NCI-H2107 (cell line): Measurements from ENCODE around the gene TRPM5.

ENCODE experiments used
- DNase-seq: peaks from one replicate; lab custom pipeline; 2025; lab: John Stamatoyannopoulos, UW

The TRPM5 gene

GRCh38 chr11:2436013-2436520, 8.2 kb downstream of the TRPM5 start:
- DNase-seq = no peak

GRCh38 chr11:2435288-2436012, 8.9 kb downstream of the TRPM5 start:
- no peak for DNase-seq

DNA sequence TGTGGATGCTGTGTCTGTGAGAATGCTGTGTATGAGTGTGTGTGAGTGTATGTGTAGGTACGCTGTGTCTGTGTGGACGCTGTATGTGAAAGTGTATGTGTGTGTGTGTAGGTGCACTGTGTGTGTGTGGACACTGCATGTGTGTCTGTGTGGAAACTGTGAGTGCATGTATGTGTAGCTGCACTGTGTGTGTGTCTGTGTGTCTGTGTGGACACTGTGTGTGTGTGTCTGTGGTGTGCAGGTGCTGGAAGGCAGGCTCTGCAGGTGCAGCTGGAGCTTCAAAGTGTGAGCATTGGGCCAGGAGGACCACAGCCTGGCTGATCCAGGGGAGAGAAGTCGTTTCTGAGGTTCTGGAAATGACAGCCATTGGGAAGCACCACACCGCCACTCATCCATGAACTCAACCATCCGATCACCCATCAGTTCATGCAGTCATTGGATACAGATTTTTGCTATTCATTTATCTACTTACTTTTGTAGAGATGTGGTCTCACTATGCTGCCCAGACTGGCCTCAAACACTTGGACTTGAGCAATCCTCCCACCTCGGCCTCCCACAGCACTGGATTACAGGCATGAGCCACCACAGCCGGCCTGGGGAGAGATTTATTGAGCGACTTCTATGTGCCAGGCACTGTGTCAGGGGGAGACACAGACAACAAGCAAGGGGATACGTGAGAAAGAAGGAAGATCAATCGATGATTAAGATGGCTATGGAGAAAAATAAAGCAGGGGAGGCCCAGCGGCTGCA, 9.6 kb downstream of the TRPM5 start:
- no peak for DNase-seq

- no peak for DNase-seq
Measured at GRCh38 chr11:2434008-2434407, 10.3 kb downstream of the TRPM5 start.

- DNase-seq = no peak
Measured at GRCh38 chr11:2433106-2433925, 11.0 kb downstream of the TRPM5 start.

- no peak for DNase-seq
Measured at GRCh38 chr11:2432628-2433071, 11.7 kb downstream of the TRPM5 start.

GRCh38 chr11:2432171-2432621, 12.1 kb downstream of the TRPM5 start:
- DNase-seq = no peak

- no peak for DNase-seq
Measured at GRCh38 chr11:2431395-2431794, 12.9 kb downstream of the TRPM5 start.

DNA sequence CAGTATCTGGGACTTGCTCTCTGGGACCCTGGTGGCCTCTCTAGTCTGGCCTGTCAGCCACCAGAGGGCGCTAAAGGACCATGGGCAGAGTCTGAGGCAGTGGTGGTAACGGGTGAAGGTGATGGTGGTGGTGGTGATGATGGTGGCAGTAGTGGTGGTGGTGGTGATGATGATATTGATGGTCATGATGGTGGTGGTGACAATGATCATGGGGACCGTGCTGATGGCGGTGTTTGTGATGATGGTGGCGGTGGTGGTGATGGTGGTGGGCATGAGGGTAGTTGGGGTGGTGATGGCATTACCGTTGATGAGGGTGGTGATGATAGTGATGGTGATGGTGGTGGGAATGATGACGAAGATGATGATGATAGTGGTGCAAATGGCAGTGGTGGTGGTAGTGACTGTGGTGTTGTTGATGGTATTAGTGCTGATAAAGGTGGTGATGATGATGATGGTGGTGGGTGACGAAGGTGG, 16.0 kb downstream of the TRPM5 start:
- peak; percentile 40 for DNase-seq

DNA sequence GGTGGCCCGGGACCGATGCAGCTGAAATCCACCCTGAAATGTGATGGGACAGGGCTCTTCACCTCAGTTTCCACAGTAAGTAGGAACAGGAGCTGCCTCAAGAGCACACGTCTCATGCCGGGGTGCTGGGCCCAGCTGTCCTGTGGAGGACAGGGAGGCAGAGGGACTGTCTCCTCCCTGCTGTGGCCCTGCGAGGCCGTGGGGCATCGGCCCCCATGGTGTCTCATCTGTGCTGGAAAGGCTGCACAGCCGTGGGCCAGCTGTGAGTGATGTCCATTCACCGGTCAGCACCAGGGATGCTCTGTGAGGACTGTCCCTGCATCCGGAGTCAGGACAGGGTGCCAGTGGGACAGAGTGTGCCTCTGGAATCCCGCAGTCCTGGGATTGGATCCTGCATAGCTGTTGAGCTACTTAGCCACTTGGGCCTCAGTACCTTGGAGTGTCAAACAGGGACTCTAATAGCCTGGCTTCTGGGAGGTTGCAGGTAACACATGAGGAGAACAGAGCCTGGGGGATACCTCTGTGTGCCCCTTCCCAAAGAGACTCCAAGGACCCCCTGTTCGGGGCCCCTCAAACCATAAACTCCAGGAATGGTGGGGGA, 16.5 kb downstream of the TRPM5 start:
- no peak for DNase-seq

GRCh38 chr11:2426826-2427521, 17.3 kb downstream of the TRPM5 start:
- no peak for DNase-seq

GRCh38 chr11:2426221-2426620, 18.1 kb downstream of the TRPM5 start:
- no peak for DNase-seq

GRCh38 chr11:2425506-2425905, 18.8 kb downstream of the TRPM5 start:
- no peak for DNase-seq

- no peak for DNase-seq
Measured at GRCh38 chr11:2424811-2425495, 19.4 kb downstream of the TRPM5 start.

- DNase-seq = no peak
Measured at GRCh38 chr11:2423157-2424025, 20.9 kb downstream of the TRPM5 start.

DNA sequence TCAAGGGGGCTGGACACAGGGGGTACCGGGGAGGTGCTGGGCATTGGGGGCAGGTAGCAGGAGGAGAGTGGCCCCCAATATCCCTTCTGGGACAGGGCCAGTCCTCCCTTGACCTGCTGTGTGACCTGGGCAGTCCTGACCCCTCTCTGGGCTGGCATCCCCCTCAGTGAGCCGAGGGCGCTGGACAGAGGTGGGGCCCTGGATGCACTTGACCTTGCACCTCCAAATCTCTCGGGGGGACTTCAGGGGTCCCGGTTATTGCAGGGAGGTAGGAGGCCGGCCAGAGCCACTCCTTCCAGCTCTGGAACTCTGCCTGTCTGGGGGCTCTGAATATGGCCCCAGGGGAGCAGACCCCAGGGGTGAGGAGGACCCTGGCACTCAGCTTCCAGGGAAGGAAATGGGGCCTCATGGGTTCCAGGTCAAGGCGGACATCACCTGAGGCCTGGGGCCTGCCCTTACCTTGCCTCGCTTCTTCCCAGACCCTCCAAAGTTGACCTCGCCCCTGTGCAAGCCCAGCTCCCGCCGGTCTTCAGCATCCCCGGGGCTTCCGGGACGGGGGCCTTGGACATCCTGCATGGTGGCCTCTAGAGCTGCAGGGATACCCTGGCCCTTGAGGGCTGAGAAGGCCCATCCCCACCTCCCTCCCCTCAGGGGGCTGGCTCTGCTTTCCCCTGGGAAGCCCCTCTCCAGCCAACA, 21.7 kb downstream of the TRPM5 start:
- no peak for DNase-seq

GRCh38 chr11:2421996-2422395, 22.3 kb downstream of the TRPM5 start:
- no peak for DNase-seq

DNA sequence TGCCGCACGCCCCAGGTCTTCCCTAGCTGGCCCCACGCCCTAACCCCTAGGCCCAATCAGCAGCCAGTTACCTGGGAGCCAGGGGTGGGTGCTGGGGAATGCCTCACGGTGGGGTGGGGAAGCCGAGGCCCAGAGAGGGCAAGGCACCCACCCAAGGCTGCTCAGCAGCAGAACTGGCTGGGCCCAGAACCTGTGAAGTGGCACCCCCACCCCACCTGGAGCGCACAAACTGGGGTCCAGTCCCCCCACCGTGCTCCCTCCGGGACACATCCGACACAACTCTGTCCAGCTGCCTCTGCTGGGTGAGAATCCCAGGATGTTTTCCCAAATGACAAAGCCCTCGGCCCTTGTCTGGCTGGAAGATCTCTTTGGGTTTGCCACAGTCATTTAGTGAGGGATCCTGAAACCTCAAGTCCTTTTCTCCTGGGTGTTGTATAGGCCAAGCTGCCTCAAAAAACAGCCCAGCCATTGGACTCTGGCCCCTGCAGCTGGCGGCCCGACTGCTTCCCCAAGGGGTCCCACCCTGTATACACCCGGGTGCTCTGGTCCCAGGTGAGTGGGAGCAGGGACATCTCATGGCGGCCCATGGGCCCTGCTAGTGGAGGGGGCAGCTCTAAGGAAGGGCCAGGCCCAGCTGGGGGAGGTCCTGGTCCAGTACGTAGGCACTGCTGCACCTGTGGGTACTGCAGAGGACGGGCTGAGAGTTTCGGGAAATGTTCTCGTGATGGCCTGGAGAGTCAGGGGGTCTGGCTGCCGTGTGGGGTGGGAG, 22.9 kb downstream of the TRPM5 start:
- no peak for DNase-seq
